Right renal pelvis (tissue), 4 donors: ENCODE results near the gene ASPDH. TPM values are rescaled to one million over a fixed set of nuclear protein-coding genes. Genes with fewer than 3 reads are reported as not detected.

Experiments
- DNase-seq, 4 donors: peaks; one replicate each; pipeline ENCODE4 v3.0.0-alpha.2; 2013; ENCODE audit warnings: low read depth in 4 of 4, low spot score in 3 of 4, missing footprints in 1 of 4
- polyA plus RNA-seq, 4 donors: library from polyadenylated mRNA; unstranded; fragments of 120-200 nt; gene quantifications; one replicate each; pipeline ENCODE4 v1.2.1, GENCODE V29; 2013; ENCODE audit not compliant: insufficient read length in 4 of 4

The ASPDH gene
- polyA plus RNA-seq, 4 donors, result 6.5 to 14.8 (median 11.0) TPM

DNA sequence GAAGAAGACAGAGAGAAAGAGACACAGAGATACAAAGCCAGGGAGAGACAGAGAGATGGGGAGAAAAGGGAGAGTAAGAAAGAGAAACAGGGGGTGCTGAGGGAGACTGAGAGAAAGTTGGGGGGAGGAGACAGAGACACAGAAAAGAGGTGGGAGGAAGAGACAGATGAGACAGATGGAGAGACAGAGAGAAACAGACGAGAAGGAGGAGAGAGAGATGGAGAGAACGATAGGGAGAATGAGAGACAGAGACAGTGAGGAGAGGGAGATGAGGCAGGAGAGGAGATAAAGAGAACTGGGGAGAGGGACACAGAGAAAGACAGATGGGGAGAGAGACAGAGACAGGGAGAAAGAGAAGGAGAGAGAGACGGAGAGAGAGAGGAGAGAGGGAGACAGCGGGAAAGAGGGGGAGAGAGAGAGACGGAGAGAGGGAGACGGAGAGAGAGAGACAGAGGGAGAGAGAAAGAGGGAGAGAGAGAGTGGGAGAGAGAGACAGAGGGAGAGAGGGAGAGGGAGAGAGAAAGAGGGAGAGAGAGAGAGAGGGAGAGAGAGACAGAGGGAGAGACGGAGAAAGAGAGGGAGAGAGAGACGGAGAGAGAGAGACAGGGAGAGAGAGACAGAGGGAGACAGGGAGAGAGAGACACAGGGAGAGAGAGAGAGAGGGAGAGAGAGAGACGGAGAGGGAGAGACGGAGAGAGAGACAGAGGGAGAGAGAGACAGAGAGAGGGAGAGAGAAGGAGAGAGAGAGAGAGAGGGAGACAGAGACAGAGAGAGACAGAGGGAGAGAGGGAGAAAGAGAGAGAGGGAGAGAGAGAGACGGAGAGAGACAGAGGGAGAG is 15.3 kb downstream of the ASPDH start:
- DNase-seq, result no peak

DNA sequence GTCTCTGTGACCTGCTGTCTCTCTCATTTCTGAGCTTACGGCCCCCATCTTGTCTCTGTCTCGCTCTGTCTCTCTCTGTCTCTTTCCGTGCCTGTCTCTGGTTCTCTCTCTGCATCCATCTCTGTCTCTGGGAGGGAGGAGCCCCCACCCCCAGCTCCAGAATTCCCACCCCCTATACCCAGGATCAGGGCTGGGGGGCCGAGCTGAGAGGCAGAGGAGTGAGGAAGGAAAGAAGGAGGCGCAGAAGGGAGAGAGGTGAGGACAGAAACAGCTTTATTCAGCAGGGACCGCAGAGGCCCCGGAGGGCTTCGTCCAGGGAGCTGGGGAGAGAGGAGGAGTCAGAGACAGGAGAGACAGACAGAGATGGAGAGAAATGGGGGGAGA is 16.7 kb downstream of the ASPDH start:
- DNase-seq, result no peak

DNA sequence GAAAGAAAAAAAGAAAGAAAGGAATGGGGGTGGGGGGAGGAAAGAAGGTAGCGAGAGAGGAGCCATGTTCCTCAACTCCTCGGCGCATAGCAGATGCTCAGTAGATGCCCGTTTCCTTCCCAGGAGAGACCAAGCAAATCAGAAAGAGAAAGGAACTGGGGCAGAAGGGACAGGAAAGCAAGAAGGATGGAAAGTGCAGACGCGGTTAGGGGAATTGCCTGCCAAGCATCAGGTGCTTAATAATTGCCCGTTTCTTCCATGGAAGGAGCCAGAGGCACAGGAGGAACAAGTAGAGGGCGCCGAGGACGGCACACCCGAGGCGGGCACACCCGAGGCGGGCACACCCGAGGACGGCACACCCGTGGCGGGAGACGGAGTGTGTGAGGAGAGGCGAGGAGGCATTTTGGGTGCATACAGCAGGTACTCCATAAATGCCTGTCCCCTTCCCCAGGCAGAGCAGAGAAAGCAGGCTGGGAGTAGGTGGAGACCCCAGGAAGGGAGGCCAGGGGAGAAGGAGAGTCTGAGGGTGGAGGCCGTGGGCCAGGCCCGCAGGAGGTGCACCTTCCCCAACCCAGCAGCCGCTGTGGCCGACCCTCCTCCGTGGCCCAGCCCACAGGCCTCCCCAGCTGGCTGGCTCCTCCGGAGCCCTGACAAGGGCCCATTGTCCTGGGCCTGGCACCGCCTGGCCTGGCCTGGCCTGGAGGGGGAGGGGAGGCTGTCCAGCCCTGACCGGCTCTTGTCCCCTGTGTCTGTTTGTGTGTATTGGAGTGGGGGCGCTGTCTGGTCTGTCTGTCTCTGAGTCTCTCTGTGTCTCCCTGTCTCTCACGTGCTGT is 17.3 kb downstream of the ASPDH start:
- DNase-seq, result no peak

DNA sequence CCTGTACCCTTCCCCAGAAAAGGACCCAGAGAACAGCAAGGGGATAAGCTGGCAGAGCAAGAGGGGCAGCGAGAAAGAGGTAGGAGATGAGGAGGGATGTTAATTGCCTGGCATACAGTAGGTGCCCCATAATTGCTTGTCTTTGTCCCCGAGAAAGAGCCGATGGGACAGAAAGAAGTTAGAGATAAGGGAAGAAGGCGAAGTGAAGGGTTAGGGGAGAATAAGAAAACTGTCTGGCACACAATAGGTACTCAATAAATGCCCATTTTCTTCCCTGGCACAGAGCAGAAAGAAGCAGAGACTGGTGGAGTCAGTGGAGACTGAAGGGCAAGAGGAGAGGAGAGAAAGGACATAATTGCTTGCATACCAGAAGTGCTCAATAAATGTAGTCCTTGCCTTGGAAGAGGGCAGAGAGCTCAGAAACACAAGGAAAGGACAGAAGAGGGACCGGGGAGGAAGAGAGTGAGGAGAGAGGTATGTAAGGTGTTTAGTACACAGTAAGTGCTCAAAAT is 18.6 kb downstream of the ASPDH start:
- DNase-seq, result no peak

DNA sequence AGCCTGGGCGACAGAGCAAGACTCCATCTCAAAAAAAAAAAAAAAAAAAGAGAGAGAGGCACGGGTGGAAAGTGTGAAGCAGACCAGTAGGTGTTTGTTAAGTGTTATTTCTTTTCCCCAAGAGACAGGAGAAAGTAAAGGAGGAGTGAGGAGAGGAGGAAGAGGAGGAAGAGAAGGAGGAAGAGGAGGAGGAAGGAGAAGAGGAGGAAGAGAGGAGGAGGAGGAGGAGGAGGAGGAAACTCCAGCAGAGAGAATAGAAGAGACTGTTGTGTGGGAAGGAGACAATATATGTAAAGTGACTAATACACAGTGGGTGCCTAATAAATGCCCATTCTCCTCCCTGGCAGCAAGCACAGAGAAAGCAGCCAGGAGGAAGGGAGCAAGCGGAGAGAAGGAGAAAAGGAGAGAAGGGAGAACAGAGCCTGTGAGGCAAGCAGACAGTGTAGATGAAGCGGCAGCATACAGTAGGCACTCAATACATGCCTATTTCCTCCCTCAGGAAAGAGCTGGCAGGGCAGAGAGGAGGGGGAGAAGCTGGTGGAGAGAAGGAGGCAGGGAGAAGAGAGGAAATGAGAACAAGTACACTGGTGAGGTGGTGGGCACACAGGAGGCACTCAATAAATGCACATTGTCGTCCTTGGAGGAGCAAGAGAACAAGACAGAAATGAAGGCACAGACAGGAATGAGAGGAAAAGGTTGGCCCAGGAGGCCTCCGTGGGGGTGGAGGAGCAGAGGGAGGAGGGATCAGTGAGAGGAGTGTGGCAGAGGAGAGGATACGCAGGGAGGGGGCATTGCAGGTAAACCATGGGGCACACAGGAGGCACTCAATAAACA is 19.3 kb downstream of the ASPDH start:
- DNase-seq, result no peak

DNA sequence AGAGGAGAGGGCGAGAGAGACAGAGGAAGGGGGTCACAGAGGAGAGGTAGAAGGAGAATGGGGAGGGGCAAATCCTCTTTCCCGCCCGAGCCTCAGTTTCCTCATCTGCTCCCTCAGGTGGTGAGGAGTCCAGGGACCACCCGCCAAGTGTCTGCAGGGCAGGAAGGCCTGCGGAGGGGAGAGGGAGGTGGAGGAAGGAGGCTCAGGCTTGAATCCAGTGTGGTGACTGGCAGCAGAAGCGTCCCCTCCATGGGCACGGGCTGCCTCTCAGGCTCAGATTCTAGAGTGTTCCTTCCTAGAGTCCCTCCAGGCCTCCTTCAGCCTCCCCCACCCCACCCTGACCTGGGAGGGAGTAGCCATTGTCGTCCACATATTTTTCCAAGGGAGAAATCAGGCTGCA is 20.5 kb downstream of the ASPDH start:
- DNase-seq, result no peak

DNA sequence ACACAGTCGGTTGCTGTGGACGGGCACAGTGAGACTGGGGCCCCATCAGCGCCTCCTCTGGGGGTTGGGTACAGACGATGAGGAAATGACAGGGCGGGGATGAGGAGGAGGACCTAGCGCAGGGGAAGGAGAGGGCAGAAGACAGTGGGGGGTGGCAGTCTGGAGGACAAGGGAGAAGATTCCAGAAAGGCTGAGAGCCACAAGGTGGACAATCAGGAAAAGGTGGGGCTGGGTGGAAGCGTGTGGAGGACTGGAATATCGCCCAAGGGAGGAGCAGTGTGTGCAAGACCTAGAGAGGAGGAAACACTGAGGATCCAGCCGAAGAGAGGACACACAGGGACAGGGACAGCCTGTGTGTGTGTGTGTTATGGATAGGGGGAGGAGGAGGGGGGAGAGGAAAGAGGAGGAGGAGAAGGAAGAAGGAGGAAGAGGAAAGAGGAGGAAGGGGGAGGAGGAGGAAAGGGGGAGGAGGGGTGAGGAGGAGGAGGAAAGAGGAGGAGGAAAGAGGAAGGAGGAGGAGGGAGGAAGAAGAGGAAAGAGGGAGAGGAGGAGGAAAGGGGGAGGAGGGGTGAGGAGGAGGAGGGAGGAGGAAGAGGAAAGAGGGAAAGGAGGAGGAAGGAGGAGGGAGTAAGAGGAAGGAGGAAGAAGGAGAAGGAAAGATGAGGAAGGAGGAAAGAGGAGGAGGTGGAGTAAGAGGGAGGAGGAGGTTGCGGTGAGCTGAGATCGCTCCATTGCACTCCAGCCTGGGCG is 21.2 kb downstream of the ASPDH start:
- DNase-seq, result no peak

DNA sequence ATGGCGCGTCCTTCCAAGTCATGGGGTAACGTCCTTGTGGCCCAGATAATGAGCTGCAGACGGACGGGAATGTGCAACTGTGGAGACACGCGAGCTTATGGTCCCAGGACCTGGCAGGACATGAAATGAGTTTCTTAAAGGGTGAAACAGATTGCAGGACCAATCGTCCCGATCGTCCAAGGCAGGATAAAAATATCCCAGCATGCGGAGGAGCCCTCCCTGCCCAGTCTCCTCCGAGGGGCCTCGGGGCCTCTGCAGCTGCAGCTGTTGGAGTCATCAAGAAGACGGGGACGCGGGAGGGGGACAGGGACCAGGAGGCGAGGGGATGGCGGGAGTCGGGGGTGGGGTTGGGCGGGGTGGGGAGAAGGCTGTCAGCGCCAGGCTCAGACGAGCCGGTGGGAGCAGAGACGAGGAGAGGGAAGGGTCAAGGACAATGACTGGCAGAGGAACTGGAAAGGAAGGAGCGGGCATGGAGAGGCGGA is 22.7 kb downstream of the ASPDH start:
- no peak for DNase-seq

DNA sequence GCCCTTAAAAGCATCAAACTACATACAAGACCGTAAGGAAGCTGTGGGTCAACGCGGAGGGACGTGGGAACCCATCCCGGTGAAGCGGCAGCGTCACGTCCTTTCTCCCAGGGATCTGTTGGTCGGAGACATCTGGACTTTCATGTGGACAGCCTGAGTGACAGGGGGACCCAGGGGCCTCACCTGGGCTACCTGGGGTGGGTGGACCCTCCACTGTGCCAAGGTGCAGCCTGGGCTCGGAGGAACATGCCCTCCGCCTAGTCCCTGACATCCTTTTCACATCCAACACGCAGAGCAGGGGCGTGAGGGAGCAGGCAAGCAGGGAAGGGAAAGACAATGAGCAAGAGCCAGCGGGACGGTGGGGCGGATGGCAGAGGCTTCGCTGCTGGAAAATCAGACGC is 23.3 kb downstream of the ASPDH start:
- no peak for DNase-seq

DNA sequence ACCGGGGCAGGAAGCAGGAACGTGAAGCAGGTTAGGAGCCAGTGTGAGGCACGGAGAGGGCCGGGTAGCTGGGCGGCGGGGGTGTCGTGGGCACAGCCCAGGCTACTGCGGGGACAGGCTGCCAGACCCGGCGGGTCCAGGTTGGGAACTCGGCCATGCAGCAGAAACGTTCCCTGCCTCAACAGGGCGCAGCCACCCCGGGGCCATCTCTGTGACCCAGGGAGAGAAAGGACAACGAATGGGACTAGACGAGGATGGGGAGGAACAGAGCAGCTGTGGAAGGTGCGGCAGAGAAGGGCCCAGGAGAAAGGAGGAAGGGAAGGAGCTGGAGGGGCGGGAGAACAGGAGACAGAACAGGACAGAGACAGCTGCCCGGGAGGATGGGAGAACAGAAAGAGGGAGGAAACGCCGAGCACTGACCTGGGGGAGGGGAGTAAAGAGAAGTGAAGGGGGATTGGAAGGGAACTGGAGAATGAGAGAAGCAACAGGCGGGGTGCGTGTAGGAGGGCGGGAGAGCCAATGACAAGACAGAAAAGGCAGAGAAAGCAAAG is 24.2 kb downstream of the ASPDH start:
- no peak for DNase-seq

DNA sequence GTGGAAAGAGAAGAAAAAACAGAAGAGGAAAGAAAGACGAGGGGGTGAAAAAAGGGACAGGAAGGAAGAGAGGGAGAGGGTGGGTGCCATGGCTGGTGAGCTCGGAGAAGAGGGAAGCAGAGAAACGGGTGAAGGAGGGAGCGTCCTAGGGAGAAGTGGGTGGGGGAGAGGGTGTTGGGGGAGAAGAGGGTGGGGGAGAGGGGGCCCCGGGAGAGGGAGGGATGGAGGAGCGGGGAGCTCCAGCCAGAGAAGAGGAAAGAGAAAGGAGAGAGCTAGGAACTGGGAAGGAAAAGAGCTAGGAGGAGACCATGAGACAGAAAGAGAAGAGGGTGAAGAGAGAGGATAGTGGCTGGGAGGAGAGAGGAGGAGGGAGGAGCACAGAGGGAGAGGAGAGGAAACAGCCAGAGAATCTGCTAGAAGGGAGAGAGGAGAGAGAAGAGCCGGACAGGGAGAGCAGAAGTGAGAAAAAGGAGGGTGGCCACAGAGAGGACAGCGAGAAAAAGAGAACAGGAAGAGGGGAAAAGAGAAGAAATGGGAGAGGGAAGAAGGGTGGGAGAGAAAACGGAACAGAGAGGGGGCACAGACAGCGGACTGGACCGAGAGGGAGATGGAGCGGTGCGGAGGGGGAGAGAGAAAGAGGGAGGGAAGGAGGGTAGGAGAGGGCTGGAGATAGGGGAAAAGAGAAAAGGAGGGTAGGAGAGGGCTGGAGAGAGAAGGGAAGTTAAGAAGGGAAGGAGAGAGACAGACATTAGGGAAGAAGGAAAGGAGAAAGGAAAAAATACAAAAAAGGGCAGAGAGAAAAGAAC is 25.1 kb downstream of the ASPDH start:
- no peak for DNase-seq

DNA sequence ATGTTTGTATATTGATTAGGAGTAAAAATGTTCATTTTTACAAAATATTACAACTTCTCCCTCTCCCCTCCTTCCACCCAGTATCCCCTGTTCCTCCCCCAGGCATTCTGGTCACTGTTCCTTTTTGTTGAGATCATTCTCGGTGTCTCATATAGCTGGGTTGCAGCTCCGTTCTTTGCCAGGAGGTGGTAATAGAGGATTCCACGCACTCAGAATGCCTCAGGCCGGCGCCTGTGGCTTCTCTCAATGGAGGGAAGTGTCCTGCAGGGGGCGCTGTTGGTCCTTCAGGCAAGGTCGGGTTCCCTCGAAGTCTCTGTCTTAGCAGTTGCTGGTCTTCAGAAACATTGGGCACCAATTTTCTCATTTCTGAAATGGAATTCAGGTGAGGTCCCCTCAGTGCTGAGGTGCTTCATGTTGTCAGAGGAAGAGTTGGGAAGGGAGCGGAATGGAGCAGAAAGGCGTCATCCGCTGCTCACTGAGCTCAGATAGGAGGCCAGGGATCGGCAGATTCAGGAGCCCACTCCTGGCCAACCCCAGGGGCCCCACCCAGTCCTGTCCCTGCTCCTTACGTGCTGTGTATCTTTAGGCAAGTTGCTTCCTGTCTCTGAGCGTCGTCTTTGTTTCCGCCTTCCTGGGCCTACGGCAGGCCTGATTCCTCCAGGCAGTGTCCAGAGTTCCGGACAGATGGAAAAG is 26.7 kb downstream of the ASPDH start:
- no peak for DNase-seq

DNA sequence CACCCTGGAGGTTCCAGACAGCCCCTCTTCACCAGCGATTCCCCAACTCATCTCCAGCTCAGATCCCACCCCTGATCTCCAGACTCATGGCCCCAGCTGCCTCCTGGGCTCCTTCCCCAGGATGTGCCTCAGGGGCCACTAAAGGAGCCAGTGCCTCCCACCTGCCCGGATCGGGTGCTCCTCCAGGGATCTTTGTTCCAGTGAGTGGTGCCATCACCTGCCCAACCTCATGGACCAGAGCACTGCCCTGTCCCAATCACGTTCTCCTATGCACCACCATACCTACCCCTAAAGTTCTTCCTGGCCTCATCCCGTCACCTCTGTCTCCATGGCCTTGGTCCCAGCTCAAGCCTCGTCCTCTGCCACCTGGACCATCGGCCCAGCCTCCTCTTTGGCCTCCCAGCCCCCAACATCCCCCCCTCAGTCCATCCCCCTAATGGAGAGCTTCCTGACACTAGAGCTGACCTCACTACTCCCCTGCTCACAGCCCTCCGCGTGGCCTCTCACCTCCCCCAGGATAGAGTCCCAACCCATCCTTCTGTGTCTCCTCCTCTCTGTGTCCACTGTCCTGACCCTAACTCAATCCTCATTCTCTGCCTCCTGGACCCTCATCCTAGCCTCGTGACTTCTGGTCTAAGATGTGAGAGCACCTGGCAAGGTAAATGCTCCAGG is 28.3 kb downstream of the ASPDH start:
- no peak for DNase-seq

DNA sequence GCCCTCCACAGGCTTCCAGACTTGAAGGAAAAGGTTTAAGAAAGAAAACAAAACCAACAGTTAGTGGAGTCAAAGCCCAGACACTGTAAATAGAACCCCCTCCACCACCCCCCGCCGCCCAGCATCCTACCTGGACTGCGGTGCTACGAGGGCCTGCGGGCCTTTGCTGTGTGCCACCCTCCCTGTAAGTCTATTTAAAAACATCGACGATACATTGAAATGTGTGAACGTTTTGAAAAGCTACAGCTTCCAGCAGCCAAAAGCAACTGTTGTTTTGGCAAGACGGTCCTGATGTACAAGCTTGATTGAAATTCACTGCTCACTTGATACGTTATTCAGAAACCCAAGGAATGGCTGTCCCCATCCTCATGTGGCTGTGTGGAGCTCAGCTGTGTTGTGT is 30.8 kb downstream of the ASPDH start:
- no peak for DNase-seq

DNA sequence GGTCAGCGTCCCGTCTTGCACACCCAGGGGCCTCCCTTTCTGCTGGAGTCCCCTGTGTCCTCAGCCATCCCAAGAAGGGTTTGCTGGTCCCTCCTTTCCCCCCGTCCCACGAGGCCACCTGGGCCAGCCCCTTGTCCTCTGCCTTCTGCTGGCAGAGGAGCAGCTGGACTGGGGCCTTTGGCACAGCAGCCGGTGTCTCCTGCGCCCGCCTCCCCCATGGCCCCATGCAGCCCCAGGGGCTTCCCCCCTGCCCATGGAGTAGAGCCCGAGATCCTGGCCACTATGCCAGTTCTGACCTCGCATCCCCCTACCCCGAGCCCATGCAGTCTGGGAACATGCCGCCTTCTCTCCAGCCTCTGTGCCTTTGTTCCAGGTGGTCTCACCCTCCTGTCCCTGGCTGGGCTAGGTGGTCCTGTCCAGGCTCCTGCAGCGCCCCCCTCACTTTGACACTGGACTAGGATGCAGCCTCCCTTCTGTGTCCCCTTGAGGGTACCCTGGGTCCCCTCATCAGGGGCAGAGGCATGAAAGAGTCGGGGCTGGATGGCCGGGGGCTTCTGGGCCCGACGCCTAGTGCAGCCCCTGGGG is 31.4 kb downstream of the ASPDH start:
- DNase-seq, result no peak

DNA sequence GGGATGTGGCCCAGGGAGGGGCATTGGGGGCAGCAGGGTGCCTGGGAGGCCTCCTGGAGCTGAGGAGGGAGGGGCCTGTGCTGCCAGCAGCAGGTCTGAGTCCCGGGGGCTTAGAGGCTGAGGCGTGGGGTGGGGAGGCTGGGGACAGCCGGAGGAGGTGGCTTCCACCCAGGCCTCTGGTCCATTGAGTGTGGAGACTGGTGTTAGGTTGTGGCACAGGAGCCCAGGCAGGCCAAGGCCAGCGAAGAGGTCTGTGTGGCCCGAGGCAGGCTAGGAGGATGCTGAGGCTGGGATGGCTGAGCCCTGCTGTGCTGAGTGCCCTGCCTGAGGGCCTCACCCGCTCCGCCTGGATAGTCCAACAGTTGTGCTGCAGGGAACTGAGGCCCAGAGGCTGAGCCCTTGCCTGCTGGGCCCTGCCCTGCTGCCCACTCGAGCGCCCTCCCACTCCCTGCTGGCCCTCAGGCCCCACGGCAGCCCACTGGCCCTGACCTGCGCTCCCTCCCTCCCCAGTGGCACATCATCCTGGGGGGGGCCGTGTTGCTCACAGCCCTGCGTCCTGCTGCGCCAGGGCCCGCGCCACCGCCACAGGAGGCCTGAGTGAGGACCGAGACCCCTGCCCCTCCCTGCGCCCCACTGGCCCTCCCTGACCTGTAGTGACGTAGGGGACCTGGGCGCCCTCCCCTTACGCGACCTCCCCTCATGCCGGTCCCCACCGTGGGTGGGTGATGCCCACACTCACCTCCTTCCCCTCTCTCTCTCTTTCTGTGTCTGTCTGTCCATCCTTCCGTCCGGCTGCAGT is 32.2 kb downstream of the ASPDH start:
- DNase-seq, result no peak
